Fibroblast of the conjunctiva (primary cell): ENCODE results near the gene PIK3C2B.
"Not testable (repeated sequence)": the region's sequence is repeated elsewhere in the genome, so short reads cannot be mapped to it uniquely, and the experiment has no call there.

Experiments
- DNase-seq: peaks from one replicate; pipeline ENCODE4 v3.0.0-alpha.2; 2010; ENCODE audit warnings: low read depth

PIK3C2B gene, protein sequence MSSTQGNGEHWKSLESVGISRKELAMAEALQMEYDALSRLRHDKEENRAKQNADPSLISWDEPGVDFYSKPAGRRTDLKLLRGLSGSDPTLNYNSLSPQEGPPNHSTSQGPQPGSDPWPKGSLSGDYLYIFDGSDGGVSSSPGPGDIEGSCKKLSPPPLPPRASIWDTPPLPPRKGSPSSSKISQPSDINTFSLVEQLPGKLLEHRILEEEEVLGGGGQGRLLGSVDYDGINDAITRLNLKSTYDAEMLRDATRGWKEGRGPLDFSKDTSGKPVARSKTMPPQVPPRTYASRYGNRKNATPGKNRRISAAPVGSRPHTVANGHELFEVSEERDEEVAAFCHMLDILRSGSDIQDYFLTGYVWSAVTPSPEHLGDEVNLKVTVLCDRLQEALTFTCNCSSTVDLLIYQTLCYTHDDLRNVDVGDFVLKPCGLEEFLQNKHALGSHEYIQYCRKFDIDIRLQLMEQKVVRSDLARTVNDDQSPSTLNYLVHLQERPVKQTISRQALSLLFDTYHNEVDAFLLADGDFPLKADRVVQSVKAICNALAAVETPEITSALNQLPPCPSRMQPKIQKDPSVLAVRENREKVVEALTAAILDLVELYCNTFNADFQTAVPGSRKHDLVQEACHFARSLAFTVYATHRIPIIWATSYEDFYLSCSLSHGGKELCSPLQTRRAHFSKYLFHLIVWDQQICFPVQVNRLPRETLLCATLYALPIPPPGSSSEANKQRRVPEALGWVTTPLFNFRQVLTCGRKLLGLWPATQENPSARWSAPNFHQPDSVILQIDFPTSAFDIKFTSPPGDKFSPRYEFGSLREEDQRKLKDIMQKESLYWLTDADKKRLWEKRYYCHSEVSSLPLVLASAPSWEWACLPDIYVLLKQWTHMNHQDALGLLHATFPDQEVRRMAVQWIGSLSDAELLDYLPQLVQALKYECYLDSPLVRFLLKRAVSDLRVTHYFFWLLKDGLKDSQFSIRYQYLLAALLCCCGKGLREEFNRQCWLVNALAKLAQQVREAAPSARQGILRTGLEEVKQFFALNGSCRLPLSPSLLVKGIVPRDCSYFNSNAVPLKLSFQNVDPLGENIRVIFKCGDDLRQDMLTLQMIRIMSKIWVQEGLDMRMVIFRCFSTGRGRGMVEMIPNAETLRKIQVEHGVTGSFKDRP (N-terminal part only)

GRCh38 chr1:204494281-204495077, at the start of gene PIK3C2B:
Gene PIK3C2B (minus strand): TSS chr1:204494805. CDS start chr1:204469802, 25,003 bp downstream.
- DNase-seq, result peak; percentile 48

DNA sequence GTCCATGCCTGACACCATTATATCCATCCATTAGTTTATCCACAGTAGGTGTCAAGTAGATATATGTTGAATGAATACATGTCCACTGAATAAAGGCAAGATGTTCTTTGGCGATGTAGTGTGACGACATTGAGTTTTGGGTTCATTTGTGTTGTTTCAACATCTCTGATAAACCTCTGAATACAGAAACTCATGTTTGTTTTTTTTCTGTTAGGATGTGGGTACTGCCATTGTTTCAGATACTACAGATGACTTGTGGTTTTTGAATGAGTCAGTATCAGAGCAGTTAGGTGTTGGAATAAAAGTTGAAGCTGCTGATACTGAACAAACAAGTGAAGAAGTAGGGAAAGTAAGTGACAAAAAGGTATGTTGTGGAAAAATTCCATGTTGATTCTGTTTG, 49.7 kb upstream of the PIK3C2B start:
- no peak for DNase-seq

GRCh38 chr1:204541626-204542025, 47.0 kb upstream of the PIK3C2B start:
- DNase-seq, result no peak

- no peak for DNase-seq
Measured at GRCh38 chr1:204532832-204533231, 38.2 kb upstream of the PIK3C2B start.

- DNase-seq, result no peak
Measured at GRCh38 chr1:204530932-204531331, 36.3 kb upstream of the PIK3C2B start.

GRCh38 chr1:204529371-204529895, 34.8 kb upstream of the PIK3C2B start:
- no peak for DNase-seq

DNA sequence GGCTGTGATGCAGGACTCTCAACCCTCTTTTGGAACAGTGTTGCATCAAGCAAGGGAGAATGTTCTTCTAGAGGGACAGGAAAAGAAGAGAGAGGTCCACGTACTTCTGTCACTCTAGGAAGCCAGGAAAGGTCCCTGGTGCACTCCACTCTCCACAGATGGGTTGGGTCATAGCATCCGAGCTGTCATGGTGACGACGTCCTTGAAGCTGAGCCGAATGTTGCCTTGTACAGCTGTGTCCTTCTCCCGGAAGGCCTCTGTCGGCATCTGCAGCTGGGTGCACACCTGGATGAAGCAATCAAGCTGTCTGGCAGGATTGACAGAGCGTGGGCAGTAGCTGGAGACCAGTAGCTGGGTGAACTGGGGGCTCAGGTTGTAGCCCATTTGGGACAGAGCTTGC, 34.1 kb upstream of the PIK3C2B start:
- no peak for DNase-seq

- no peak for DNase-seq
Measured at GRCh38 chr1:204528241-204528640, 33.6 kb upstream of the PIK3C2B start.

GRCh38 chr1:204524986-204525385, 30.4 kb upstream of the PIK3C2B start:
- no peak for DNase-seq

GRCh38 chr1:204523605-204524215, 29.1 kb upstream of the PIK3C2B start:
- DNase-seq, result no peak

GRCh38 chr1:204521941-204522521, 27.4 kb upstream of the PIK3C2B start:
- not testable (repeated sequence) for DNase-seq

GRCh38 chr1:204520834-204521709, 26.5 kb upstream of the PIK3C2B start:
- DNase-seq, result no peak

- DNase-seq, result not testable (repeated sequence)
Measured at GRCh38 chr1:204517382-204517781, 22.8 kb upstream of the PIK3C2B start.

GRCh38 chr1:204516180-204516879, 21.7 kb upstream of the PIK3C2B start, which contains the start of gene MDM4:
Gene MDM4 (plus strand): TSS chr1:204516406. CDS start chr1:204525519, 9,113 bp downstream.
- DNase-seq, result peak; percentile 93

DNA sequence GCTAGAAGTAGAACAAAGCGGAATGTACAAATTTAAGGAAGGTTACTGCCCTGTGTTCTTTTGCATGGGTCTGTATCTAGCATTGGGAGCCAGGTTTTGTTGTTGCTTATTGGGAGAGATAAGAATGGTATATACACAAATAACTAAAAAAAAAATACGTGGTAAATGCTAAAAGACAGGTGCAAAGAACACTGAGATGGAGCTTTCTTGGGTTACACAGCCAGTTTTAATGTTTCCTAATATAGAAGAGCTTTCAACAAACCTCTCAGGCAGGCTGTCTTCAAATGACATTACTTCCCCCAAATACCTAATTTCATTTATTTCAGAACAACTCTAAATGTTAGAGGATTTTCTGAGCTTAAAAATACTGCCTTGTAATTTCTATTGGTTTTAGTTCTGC, 20.2 kb upstream of the PIK3C2B start:
- no peak for DNase-seq

- no peak for DNase-seq
Measured at GRCh38 chr1:204513117-204513716, 18.6 kb upstream of the PIK3C2B start.

DNA sequence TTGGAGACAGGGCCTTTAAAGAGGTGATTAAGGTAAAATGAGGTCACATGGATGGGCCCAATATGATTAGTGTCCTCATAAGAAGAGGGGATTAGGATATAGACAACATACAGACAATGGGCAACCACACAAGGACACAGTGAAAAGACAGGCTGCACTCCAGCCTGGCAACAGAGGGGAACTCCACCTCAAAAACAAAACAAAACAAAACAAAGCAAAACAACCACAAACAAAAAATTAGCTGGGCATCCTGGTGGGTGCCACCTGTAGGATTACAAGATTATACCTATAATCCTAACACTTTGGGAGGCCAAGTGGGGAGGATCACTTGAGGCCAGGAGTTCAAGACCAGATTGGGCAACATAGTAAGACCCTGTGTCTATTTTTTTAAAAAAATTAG, 16.8 kb upstream of the PIK3C2B start:
- DNase-seq, result no peak

DNA sequence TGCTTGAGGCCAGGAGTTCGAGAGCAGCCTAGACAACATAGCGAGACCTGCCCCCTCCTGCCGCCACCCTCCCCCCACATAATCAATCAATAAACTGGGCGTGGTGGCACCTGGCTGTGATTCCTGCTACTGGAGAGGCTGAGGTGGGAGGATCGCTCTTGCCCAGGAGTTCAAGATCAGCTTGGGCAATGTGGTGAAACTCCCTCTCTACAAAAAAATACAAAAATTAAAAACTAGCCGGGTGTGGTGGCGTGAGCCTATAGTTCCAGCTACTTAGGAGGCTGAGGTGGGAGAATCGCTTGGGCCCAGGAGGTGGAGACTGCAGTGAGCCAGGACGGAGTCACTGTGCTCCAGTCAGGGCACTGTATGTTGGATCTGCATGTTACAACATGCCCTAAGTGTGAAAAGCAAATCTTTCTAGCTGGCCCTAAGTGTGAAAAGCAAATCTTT, 14.6 kb upstream of the PIK3C2B start:
- no peak for DNase-seq
